Stimulated activated CD8-positive, alpha-beta memory T cell treated with anti-CD3 and anti-CD28 coated beads, Interleukin-4, amount 100 ng/mL, for 48 hours (primary cell): ENCODE results near the gene GSKIP.

Source experiments
- DNase-seq: peaks from one replicate; pipeline ENCODE4 v3.0.0-alpha.2; 2020

Gene GSKIP

DNA sequence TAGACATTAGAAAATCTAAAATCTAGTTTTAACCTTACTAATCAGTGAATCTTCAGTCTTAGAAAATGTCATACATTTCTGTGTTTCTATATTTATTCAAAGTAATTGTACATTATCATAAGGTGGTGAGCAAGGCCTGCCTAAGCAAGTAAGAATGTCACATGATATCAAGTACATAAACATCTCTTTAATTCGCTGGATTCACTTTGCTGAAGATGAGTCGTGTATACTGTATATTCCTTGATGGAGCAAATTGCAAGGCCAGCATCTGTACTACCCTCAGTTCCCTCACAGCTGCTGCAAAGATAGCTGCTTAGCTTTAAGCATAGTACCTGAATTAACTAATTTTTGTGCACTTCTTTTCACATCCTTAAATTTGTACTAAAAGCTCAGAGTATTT is 20.1 kb downstream of the GSKIP start:
- DNase-seq, result no peak

DNA sequence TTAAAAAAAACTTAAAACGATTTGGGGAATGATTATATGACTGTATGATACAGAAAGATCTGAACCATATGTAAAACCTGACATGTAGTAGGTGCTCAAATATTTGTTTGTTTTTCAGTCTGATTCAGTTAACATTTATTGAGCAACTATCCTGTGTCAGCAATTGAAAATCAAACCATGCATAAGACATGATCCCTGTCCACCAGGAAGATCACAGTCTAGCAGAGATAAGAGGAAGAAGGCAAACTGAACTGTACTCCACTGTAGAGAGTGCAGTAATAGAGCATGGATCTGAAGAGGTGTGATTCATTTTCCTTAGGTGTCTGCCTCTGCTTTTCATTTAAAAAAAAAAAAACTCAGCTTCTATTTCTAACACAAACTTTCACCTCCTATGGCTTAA is 20.7 kb downstream of the GSKIP start:
- DNase-seq, result no peak

DNA sequence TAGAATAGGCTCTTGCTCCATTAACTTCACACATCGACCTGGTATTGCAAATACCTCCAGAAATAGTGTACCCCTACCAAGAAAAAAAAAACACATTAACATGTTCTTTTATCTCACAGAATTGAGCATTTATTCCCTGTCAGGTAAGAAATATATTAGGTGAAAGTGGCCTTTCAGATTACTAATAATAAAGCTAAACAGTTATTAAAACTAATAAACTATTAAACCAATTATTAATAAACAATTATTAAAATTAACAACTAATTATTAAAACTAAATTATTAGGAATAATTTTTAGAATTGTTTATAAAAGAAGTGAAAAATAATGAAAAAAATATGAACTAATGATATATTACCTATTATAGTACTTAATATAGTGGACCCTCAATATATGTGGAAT is 21.4 kb downstream of the GSKIP start:
- no peak for DNase-seq

DNA sequence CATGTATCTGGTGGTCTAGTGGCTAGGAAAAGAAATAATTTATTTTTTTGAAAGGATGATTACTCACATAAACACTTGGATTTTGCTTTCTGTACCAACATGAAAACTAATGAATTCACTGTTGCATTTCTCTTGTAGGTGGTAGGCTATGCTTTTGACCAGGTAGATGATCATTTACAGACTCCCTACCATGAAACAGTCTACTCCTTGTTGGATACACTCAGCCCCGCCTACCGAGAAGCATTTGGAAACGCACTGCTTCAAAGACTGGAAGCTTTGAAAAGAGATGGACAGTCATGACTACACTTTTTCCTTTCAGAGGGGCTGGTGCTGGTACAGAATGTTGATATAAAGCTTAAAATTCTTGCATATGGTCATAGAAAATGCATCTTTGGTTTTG is 22.1 kb downstream of the GSKIP start:
- DNase-seq, result no peak

DNA sequence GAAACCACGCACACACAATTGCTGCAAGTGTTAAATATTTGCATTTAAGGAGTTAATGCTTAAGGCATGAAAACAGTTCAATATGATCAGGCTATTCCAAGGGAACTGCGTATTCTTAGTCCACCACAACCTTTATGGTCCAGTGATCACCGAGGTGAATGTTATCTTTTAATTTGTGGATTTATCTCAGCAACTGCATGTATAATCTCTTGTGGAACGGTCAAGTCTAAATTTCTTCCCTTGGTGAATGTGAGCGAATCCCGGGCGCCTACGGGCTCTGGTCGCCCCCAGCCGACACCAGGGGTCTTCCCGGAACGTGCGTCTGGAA is 27.6 kb downstream of the GSKIP start:
- DNase-seq, result no peak

GRCh38 chr14:96391293-96392118 is 28.2 kb downstream of the GSKIP start:
- peak; percentile 100 for DNase-seq

- DNase-seq, result no peak
These were observed 29.9 kb downstream of the GSKIP start for GRCh38 chr14:96393071-96393691.

- no peak for DNase-seq
These were observed 30.9 kb downstream of the GSKIP start for GRCh38 chr14:96394047-96394815.

- DNase-seq, result no peak
These were observed 35.1 kb downstream of the GSKIP start for GRCh38 chr14:96398432-96398831.

DNA sequence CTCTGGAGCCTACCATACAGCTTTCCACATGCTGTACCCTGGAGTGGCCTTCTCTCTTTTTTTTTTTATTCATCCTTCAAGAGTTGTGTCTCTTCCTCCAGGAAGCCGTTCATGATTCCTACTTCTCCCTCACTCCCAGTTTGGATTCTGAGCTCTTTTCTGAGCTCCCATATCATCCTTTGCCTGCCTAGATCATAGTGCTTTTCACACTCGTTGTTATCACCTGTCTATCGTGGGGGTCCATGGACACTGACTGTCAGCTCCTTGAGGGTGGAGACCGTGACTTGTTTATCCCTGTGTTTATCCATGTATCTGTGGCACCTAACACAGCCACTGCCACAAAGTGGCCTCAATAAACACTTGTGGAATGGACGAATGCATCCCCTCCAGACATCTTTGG is 35.6 kb downstream of the GSKIP start:
- DNase-seq, result no peak

DNA sequence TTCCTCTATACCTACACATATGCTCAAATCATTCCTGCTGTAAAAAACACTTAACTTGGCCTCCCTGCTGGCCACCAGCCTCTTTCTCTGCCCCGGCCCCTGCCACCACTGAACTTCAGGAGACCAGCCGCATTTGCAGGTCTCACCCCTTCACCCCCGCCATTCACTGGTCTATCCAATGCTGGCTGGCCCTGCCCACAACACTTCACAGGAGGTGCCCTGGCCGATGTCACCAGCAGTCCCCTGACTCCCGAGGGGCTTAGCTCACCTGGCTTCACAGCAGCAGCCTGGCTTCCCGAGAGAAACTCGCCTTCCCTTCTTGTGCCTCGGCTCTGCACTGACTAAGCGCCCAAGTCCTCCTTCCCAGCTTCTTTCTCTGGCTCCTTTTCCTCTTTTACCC is 36.1 kb downstream of the GSKIP start:
- no peak for DNase-seq

DNA sequence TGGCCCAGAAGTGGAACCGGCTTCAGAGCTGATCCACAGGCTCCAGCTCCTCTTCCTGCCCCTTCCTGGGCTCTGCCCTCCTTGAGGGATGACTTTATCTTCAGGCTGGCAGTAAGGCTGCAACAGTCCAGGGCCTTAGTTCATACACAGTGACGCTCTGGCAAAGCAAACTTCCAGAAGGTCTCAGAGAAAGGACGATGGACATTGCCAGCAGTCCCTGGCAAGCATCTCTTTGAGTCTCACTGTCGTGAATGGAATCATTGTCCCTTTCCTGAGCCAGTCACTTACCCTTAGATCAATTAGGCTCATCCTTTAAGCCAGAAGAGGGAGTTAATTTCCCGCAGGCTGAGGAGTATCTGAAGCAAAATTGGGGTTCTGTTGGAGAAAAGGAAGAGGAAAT is 37.2 kb downstream of the GSKIP start:
- no peak for DNase-seq

- DNase-seq, result no peak
These were observed 40.1 kb downstream of the GSKIP start for GRCh38 chr14:96403409-96403808.

DNA sequence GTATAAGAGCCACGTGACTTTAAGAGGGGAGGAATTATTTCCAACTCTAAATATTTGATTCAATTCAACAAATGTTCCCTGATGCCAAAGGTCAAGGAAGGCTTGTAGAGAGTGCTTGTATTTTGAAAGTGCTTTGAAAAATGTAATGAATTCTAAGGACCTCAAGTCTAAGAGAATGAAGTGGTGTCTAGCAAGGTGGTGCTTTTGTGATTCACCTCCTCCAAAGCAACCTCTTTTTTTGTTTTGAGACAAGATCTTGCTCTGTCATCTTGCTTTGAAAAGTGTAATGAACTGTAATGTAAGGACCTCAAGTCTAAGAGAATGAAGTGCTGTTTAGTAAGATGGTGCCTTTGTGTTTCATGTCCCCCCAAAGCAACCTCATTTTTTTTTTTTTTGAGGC is 42.4 kb downstream of the GSKIP start:
- no peak for DNase-seq

DNA sequence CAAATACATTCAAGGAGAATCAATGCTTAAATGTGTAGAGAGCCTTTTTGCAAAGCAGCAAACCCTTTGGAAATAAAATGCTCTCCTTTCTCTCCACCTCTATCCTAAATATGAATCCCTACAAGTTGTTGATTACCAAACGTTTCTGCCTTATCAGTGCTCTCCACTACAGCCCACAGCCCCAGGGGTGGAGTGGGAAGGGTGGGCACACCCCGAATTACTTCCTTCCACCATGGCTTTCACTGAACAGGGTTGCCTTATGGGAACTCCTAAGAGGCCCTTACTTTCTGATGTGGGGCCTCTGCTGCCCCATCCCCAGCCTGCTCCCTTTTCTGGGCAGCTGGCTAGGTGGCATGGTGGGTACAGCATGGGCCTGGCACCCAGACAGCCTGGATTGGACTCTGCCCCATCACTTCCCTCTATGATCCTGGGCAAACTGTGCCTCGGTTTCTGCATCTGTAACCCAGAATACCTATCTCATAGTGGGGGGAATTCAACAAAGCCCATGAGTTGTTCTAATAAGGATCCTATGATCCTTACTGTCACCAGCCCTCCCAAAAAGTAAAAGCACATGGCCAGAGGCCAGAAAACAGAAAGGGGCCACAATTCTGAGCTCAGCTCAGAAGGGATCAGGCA is 44.7 kb downstream of the GSKIP start:
- no peak for DNase-seq

DNA sequence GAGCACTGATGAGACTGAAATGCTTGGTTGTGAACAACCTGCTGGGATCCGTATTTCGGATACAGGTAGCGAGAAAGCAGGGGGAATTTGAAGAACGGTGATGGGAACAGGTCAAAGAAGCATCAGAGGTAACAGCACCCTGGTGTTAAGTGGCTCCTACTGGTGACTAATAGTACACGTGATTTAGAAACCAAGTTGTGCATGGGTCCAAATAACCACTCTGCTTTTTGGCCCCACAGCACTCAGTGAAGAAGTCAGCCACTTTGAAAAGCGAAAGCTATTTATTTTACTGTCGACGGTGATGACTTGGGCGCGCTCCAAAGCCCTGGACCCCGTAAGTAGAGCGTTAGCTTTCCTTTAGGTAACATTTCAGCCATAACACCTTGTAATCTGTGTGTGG is 45.3 kb downstream of the GSKIP start:
- no peak for DNase-seq

DNA sequence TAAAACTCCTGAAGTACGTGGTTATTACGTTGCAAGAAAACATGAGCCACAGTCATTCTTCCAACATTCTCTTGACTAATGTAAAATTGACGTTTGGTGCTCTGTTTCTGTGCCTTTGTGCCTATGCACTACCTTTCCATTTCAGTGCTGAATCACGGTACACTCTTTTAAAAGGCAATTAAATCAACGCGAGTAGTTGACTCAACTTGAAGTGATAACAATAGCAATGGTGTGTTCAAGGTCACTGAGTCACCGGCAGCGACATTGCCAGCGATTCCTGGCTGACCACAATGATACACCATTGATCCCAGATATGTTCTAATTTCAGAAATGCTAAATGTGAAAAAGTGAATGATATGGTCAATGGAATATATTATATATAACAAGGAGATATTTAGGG is 46.4 kb downstream of the GSKIP start:
- DNase-seq, result no peak

DNA sequence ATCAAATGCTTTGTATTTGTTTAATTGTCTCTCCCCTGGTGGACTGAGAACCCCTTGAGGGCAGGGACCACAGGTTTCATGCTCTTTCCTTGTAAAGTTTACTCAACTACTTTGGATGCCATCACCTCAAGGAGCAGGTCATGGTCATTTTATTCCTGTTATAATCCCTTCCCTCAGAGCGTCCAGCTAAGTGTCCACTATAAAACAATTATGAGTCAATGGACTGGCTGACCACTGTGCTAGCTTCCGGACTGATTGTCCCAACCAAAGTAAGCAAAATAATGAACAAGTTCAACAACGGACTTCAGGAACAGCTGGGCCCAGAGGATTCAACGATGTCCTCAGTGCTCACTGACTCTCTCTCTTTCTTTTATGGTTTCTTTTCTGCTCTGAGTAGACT is 46.8 kb downstream of the GSKIP start:
- no peak for DNase-seq

GRCh38 chr14:96413526-96413925 is 50.2 kb downstream of the GSKIP start:
- no peak for DNase-seq

- no peak for DNase-seq
These were observed 52.2 kb downstream of the GSKIP start for GRCh38 chr14:96415559-96415958.

DNA sequence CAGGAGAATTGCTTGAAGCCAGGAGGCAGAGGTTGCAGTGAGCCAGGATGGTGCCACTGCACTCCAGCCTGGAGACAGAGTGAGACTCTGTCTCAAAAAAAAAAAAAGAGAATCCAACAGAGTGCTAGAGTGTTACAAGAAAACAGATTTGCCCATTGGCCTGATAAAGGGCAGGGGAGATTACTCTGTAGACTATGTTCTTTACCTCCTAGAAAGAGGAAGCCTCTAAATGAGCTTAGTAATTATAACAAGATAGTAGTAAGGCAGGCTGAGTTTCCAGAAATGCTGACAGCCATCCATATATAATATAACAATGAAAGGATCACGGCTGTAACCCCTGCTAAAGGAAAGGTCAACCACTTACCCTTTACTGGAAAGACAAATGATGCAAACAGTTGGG is 53.0 kb downstream of the GSKIP start:
- DNase-seq, result no peak

DNA sequence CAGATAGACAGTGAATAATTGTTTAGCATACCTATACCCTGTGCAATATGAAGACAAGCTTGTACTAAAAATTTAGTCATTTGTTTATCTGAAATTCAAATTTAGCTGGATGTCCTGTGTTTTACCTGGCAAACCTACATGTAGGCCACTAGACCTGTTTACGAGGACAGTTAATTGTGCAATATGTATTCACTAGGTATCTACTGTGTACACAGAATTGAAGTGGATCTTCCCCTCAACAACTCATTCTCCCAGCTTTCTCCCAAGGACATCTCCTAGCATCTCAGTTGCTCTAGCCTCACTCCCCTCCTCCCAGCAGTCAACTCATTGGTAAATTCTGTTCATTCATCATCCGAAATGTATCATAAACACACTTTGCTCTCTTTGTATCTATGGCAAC is 53.9 kb downstream of the GSKIP start:
- DNase-seq, result no peak

DNA sequence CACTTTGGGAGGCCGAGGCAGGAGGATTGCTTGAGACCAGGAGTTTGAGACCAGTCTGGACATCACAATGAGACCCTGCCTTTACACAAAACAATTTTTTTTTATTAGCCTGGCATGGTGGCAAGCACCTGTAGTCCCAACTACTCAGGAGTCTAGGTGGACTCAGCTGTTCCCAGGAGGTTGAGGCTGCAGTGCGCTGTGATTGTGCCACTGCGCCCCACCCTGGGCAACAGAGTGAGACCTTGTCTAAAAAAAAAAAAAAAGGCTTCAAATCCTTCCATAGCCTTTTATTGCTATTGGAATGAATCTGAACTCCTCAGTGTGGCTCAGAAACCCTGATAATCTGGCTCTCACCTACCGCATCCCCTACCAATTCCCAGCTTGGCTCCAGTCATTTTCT is 54.7 kb downstream of the GSKIP start:
- no peak for DNase-seq

- no peak for DNase-seq
These were observed 57.9 kb downstream of the GSKIP start for GRCh38 chr14:96421236-96421635.
